ENCODE data around the gene UXS1. TPM values are rescaled to one million over a fixed set of nuclear protein-coding genes. Genes with fewer than 3 reads are reported as not detected.
"Not testable (repeated sequence)": the region's sequence is repeated elsewhere in the genome, so short reads cannot be mapped to it uniquely, and the experiment has no call there.

Gene UXS1
- total RNA-seq, 1 donor from 2014 or later: 35.6 TPM

DNA sequence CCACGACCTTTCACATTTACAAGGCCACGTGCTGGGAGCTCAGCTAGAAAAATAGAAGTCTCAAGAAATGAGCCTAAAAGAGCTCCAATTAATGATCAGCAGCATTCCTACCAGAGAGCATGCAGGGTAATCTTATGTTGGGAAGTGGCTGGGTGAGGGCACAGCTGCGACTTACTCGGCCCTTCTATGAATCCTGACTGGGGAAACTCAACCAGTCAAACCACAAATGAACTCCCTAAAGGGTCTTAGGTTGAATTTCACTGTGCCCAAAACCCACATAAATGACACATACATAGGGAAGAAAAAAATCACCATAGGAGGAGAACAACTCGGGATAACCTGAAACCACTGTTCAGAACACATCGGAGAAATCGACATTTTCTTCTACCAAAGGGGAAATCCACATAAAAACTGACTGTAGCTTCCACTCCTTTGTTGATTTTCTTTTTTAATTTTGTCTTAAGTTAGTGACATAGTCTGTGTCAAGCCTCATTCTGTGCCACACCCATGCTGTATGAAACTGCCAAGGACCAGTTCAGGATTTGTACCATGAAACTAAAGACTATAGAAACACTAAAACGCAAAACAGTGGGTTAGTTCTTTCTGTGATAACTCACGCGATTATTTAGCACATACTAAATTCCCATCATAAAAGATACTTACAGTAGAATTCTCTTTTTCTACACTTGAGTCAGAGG lies 54.7 kb downstream of the UXS1 start:
- TF ChIP-seq, protein P1, sequence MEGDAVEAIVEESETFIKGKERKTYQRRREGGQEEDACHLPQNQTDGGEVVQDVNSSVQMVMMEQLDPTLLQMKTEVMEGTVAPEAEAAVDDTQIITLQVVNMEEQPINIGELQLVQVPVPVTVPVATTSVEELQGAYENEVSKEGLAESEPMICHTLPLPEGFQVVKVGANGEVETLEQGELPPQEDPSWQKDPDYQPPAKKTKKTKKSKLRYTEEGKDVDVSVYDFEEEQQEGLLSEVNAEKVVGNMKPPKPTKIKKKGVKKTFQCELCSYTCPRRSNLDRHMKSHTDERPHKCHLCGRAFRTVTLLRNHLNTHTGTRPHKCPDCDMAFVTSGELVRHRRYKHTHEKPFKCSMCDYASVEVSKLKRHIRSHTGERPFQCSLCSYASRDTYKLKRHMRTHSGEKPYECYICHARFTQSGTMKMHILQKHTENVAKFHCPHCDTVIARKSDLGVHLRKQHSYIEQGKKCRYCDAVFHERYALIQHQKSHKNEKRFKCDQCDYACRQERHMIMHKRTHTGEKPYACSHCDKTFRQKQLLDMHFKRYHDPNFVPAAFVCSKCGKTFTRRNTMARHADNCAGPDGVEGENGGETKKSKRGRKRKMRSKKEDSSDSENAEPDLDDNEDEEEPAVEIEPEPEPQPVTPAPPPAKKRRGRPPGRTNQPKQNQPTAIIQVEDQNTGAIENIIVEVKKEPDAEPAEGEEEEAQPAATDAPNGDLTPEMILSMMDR (IDR thresholded peaks at IDR 0.05): no peak
- TF ChIP-seq POLR2AphosphoS5 (IDR thresholded peaks at IDR 0.05; ENCODE audit: insufficient read depth in 1 of 2, low read depth in 1 of 2) (no peak), POLR2A (IDR thresholded peaks at IDR 0.05) (no peak)
- Histone ChIP-seq H3K27me3 (no peaks in the 10 kb centered on the region), H3K36me3 (no peaks in the 10 kb centered on the region), H3K9me3 (no peaks in the 10 kb centered on the region), H3K4me1 (peaks cover 20% of the 10 kb centered on the region), H3K4me3 (no peak overlapping the region), H3K27ac (peak overlapping the region; percentile 20)
- DNase-seq (ENCODE audit: extremely low spot score in 2 of 2): no peak
- intact Hi-C loops (cut with DNase I): no loop called here

DNA sequence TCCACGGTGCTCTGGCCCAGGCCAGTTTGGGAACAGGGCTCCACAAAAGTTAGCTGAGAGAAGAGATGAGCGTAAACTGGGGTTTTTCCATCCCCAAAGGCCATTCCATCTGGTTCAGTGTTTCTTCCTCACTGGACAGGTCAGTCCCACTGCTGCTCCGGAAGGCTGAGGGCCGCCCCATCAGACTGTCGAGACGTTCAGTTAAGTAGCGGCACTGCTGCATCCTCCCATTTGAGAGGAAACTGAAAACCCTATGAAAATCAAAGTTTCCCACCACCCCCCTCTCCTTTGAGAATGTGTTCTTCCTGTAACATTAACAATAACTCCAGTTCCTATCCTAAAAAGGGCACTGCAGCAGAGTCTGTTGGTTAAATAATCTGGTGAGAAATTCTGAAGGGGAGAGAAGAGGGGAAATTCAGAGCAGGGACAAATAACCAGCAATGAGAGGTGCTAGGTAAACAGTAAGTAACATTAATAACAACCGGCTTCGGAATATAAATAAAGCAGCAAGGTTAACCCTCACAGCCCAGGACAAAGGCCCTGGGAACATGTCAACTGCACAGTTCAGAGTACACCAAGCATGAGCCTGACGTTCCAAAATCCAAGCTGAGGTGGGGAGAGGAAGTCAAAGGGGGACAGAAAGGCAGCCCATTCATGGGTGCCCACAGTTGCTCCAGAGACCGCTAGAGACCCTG lies 55.4 kb downstream of the UXS1 start:
- Histone ChIP-seq H3K27ac (peak overlapping the region; percentile 20), H3K36me3 (no peaks in the 10 kb centered on the region), H3K9me3 (no peaks in the 10 kb centered on the region), H3K4me1 (peaks cover 20% of the 10 kb centered on the region), H3K27me3 (no peaks in the 10 kb centered on the region), H3K4me3 (no peak overlapping the region)
- TF ChIP-seq, protein P1 (IDR thresholded peaks at IDR 0.05): no peak
- no peak for TF ChIP-seq POLR2A (IDR thresholded peaks at IDR 0.05)
- TF ChIP-seq POLR2AphosphoS5 (IDR thresholded peaks at IDR 0.05; ENCODE audit: insufficient read depth in 1 of 2, low read depth in 1 of 2): no peak
- no peak for DNase-seq (ENCODE audit: extremely low spot score in 2 of 2)
- intact Hi-C loops (cut with DNase I): no loop called here

DNA sequence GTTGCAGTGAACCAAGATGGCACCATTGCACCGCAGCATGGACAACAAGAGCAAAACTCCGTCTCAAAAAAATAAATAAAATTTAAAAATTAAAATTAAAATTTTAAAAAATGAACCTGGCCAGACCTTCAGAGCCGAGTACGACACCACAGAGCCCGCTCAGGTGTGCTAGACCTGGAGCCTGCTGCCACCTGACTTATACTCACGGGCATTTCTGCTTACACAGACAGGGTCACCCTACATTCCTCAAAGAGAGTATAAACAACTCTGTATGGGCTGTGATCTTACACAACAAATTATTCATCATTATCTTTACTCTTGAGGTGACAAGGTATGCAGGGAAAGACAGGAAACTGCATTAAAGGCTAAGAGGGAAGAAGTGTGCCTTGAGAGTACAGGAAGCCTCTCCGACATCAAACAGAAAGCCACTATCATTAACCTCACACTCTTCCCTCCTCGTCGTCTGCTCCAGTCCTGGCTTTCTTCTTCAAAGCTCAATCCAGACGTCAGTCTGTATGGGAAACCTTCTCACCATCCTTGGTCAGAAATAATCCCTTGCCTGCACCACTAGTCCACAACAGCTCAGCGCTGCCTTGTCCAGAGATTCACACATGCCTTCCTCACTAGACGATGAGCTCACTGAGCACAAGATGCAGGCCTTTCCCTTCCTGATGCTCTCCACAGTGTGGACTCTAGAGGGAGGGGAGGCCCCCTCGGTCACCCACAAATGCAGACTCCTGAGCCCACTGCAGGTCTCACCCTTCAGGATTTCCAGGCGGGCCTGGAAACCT lies 56.2 kb downstream of the UXS1 start:
- H3K4me3 ChIP-seq: no peak overlapping the region

DNA sequence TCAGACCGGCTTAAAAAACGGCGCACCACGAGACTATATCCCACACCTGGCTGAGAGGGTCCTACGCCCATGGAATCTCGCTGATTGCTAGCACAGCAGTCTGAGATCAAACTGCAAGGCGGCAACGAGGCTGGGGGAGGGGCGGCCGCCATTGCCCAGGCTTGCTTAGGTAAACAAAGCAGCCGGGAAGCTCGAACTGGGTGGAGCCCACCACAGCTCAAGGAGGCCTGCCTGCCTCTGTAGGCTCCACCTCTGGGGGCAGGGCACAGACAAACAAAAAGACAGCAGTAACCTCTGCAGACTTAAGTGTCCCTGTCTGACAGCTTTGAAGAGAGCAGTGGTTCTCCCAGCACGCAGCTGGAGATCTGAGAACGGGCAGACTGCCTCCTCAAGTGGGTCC lies 62.9 kb downstream of the UXS1 start:
- H3K9me3 ChIP-seq; DNase-seq (ENCODE audit: extremely low spot score in 2 of 2); H3K4me1 ChIP-seq; H3K27ac ChIP-seq; H3K4me3 ChIP-seq; intact Hi-C loops (cut with DNase I); H3K27me3 ChIP-seq: not testable (repeated sequence)
- H3K36me3 ChIP-seq: peaks cover 0 to 11% of the 10 kb centered on the region in 2 donors

More for the DNA sequence above, 56.2 kb downstream of the UXS1 start:
- Histone ChIP-seq H3K27ac (peak overlapping the region; percentile 20), H3K36me3 (no peaks in the 10 kb centered on the region), H3K4me1 (peaks cover 20% of the 10 kb centered on the region), H3K27me3 (no peaks in the 10 kb centered on the region), H3K9me3 (no peaks in the 10 kb centered on the region)
- DNase-seq (ENCODE audit: extremely low spot score in 2 of 2): no peak
- TF ChIP-seq, protein P1 (IDR thresholded peaks at IDR 0.05): no peak
- TF ChIP-seq POLR2AphosphoS5 (IDR thresholded peaks at IDR 0.05; ENCODE audit: insufficient read depth in 1 of 2, low read depth in 1 of 2) (no peak), POLR2A (IDR thresholded peaks at IDR 0.05) (no peak)
- intact Hi-C loops (cut with DNase I): no loop called here

DNA sequence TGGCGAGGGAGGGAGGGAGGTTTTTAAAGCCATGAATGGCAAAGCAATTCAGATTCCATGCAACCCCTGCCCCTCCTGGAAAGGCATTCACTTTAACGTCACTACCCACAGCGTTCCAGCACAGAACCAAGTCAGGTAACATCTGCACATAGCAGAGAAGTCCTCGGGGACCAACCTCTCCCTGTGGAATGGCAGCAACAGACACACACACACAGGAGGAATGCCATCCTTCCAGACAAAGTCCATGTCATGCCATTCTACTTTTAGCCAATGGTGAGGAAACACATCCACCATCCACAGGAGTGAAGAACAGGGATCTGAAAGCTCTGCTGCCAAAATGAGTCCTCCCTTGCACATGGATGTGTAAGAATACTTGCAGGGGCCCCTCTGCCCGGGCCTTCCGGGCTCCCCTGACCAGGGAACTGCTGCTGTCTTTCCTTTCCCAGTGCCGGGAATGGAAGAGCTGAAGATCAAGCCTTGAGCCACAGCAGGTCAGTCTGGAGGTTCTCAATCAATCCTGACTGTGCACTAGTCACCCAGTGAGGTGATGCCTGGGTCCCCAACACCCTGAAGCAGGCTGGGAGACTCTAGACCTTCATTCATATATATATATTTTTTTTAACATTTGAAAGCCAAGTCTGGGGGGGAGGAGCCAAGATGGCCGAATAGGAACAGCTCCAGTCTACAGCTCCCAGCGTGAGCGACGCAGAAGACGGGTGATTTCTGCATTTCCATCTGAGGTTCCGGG lies 63.7 kb downstream of the UXS1 start:
- Histone ChIP-seq H3K36me3 (peaks cover 0 to 11% of the 10 kb centered on the region in 2 donors), H3K9me3 (no peaks in the 10 kb centered on the region), H3K27ac (no peak overlapping the region), H3K27me3 (no peaks in the 10 kb centered on the region), H3K4me3 (no peak overlapping the region), H3K4me1 (peaks cover 7% of the 10 kb centered on the region)
- TF ChIP-seq POLR2AphosphoS5 (IDR thresholded peaks at IDR 0.05; ENCODE audit: insufficient read depth in 1 of 2, low read depth in 1 of 2): no peak
- TF ChIP-seq, protein P1 (IDR thresholded peaks at IDR 0.05): no peak
- TF ChIP-seq POLR2A (IDR thresholded peaks at IDR 0.05): no peak
- DNase-seq (ENCODE audit: extremely low spot score in 2 of 2): no peak
- intact Hi-C loops (cut with DNase I): no loop called here
